Panc1 (cell line): ENCODE measurements around the gene DLK2.

Experiments used
- TF ChIP-seq, protein P1 (sequence below): fragments of 450-650 bp; IDR thresholded peaks from 2 replicates; pipeline ENCODE4 v1.5.1; 2017; ENCODE audit warnings: mild to moderate bottlenecking
- TF ChIP-seq, protein P2 (sequence below), 2 experiments: IDR thresholded peaks; 2 replicates each; pipeline ENCODE4 v1.6.1; 2011 to 2012; ENCODE audit warnings: low read depth in 2 of 2, control low read depth in 1 of 2, low read length in 1 of 2, mild to moderate bottlenecking in 1 of 2, moderate library complexity in 1 of 2; ENCODE audit not compliant: insufficient read depth in 1 of 2

DNA sequence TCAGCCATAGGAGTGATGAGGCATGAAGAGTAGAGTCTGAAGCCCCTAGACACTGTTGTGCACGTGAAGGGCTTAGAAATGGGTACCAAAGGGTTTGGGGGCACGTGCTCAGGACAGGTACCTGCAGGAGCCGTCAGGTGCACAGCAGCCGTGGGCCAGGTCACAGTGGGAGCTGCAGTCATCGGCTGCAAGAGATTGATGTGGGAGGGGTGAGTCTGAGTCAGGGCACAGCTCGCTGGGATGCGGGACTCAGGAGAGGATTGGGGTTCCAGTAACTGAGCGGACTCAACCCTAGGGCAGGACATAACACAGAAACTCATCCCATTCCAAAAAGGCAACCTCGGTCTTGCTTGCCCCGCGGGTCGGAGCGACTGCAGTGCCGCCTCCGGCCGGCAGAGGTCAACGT is 1.1 kb downstream of the DLK2 start:
- TF ChIP-seq, protein P1, sequence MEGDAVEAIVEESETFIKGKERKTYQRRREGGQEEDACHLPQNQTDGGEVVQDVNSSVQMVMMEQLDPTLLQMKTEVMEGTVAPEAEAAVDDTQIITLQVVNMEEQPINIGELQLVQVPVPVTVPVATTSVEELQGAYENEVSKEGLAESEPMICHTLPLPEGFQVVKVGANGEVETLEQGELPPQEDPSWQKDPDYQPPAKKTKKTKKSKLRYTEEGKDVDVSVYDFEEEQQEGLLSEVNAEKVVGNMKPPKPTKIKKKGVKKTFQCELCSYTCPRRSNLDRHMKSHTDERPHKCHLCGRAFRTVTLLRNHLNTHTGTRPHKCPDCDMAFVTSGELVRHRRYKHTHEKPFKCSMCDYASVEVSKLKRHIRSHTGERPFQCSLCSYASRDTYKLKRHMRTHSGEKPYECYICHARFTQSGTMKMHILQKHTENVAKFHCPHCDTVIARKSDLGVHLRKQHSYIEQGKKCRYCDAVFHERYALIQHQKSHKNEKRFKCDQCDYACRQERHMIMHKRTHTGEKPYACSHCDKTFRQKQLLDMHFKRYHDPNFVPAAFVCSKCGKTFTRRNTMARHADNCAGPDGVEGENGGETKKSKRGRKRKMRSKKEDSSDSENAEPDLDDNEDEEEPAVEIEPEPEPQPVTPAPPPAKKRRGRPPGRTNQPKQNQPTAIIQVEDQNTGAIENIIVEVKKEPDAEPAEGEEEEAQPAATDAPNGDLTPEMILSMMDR = peak; percentile 97
- TF ChIP-seq, protein P2, sequence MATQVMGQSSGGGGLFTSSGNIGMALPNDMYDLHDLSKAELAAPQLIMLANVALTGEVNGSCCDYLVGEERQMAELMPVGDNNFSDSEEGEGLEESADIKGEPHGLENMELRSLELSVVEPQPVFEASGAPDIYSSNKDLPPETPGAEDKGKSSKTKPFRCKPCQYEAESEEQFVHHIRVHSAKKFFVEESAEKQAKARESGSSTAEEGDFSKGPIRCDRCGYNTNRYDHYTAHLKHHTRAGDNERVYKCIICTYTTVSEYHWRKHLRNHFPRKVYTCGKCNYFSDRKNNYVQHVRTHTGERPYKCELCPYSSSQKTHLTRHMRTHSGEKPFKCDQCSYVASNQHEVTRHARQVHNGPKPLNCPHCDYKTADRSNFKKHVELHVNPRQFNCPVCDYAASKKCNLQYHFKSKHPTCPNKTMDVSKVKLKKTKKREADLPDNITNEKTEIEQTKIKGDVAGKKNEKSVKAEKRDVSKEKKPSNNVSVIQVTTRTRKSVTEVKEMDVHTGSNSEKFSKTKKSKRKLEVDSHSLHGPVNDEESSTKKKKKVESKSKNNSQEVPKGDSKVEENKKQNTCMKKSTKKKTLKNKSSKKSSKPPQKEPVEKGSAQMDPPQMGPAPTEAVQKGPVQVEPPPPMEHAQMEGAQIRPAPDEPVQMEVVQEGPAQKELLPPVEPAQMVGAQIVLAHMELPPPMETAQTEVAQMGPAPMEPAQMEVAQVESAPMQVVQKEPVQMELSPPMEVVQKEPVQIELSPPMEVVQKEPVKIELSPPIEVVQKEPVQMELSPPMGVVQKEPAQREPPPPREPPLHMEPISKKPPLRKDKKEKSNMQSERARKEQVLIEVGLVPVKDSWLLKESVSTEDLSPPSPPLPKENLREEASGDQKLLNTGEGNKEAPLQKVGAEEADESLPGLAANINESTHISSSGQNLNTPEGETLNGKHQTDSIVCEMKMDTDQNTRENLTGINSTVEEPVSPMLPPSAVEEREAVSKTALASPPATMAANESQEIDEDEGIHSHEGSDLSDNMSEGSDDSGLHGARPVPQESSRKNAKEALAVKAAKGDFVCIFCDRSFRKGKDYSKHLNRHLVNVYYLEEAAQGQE (IDR thresholded peaks at IDR 0.05; ENCODE audit: insufficient read depth in 1 of 2, low read depth in 2 of 2, low read length in 1 of 2) = no peak
